Activated CD8-positive, alpha-beta memory T cell treated with anti-CD3 and anti-CD28 coated beads, Interleukin-2, amount 50 U/mL, for 4 hours (primary cell): ENCODE results near the gene CDH5.
"Not testable (repeated sequence)": the region's sequence is repeated elsewhere in the genome, so short reads cannot be mapped to it uniquely, and the experiment has no call there.

ENCODE experiments used
- DNase-seq: peaks from one replicate; pipeline ENCODE4 v3.0.0-alpha.2; 2020

Gene CDH5

GRCh38 chr16:66366433-66367299, at the start of gene CDH5:
Gene CDH5, plus strand, starts transcription at chr16:66366691. Its CDS starts 12,647 bp downstream, at chr16:66379338.
- DNase-seq = no peak

- no peak for DNase-seq
Observed at GRCh38 chr16:66318505-66318904, 48.0 kb upstream of the CDH5 start.

- DNase-seq = no peak
Observed at GRCh38 chr16:66320774-66321173, 45.7 kb upstream of the CDH5 start.

DNA sequence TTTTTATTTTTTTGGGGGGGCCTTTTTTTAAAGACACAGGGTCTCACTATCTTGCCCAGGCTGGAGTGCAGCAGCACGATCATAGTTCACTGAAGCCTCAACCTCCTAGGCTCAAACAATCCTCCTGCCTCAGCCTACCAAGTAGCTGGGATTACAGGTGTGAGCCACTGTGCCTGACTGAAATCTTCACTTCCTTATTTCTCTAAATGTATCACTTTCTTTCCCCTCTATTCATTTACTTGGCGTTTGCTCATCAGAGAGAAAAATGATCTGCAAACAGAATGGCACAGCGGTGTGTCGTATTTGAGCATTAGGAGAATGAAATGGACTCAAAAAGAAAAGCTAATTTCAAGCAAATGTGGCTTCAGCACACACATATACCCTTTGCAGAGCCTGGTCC, 44.3 kb upstream of the CDH5 start:
- DNase-seq = no peak

- DNase-seq = no peak
Observed at GRCh38 chr16:66324815-66325515, 41.5 kb upstream of the CDH5 start.

DNA sequence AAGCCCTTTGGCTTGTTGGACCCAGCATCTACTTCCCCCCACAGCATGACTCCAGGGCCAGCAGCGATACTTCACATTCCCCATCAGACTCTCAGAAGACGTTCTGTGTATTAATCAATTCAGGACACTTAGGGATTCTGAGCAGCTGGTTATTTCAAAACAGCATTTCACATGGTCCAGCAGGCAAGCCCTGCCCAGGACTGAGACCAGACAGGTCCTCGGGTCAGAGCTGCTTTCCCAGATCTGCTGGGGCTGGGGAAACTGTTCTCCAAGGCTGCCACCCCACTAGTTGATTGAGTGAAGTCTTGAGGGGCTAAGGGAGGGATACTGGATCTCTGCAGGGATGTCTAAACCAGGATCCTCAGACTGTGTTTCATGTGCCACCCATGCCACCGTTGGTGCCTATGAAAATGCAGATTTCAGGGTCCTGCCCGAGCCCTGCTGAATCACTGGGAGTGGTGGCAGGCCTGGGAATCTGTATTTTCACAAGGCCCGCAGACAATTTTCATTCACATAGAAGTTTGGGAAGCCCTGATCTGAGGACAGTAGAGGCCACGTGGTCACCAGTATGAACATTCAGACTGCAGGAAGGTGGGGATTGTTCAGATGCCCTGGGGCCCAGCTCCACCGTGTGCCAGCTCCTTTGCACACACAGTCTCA, 40.6 kb upstream of the CDH5 start:
- DNase-seq = no peak

DNA sequence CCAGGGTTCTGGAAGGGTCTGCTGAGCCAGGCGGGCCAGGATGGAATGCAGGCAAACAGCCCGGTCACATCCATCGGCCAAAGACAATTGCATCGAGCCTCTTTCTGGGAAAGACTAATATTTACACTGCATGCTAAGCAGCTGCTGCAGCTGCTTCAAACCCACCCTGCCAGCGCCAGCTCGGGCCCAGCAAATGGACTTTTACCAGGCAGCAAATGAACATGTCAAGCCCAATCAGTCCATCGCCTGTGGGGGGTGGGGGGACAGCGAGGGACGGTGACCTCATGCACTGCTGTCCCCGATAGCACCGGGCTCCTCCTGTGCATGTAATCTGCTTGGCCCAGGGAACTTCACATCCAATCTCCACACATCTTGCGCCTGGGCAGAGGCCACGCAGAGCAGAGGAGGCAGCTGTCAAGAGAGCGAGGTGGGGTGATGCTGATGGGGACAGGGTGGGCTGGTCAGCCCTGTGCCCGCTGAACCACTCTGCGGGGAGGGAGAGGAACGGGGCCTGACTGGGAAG, 39.4 kb upstream of the CDH5 start:
- no peak for DNase-seq

DNA sequence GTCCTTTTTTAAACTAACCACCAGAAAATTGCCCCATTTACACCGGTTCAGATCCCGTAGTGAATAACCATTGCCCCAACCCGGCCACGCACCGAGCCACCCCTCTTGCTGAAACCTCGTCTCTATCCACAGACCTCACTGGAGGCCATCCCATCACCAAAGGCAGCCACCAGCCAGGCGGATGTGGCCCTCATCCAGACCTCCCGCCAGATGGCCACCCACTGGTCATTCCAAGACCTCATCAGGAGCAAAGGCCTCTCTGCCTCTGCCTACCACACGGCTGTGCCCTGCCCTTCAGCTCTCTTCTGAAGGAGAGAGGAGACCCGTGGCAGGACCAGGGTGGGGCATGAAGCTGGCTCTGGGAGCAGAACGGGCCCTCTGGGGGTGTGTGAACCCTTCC, 38.2 kb upstream of the CDH5 start:
- no peak for DNase-seq

DNA sequence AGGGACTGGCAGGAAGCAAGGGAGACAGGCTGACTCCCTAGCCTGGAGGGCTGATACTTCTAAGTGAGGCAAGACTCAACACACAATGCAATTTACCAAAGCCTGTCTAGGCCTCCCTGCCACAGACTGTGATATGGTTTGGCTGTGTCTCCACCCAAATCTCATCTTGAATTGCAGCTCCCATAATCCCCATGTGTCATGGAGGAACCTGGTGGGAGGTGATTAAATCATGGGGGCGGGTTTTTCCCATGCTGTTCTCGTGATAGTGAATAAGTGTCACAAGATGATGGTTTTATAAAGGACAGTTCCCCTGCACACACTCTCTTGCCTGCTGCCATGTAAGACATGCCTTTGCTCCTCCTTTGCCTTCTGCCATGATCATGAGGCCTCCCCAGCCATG, 35.0 kb upstream of the CDH5 start:
- not testable (repeated sequence) for DNase-seq

DNA sequence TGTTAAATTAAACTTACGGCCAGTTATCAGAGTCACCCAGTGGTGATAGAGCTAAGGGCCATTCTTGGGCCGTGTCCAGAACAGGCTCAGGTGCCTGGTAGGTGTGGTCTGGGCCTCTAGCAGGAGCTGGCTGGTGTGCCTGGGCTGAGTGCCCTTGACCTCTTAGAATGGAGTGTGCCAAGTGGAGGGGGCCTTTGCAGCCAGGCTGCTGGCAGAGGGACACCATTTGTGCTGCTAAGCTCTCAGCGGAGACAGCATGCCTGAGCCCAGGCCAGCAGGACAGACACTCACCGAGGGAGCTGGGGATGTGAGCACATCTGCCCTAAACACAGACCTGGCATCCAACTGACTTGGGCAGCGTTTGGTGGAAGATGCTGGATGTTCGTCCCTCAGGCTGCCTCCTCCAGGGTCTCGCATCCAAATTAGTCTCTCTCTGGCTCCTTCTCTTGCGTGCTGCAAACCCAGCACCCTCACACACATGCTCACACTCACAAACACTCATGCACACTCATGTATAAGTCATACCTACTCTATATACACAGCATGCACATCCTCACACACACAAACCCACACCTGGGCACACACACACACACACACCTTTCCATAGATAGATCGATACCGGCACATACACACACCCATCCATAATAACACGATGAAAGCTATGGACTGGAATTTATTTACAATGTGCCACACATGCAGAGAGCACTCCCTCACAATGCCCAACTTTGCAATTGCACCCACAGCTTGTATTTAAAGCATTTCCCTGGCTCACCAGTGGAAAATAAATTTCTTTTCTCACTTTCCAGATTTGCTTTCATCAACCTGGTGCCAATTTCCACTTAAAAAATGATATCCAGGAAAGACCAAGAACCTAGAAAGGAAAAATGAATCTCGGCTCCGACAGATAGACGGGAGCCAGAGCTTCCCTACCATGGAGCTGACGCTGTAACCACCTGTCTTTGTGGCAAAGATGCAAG, 33.6 kb upstream of the CDH5 start:
- no peak for DNase-seq

- no peak for DNase-seq
Observed at GRCh38 chr16:66334853-66335574, 31.5 kb upstream of the CDH5 start.

DNA sequence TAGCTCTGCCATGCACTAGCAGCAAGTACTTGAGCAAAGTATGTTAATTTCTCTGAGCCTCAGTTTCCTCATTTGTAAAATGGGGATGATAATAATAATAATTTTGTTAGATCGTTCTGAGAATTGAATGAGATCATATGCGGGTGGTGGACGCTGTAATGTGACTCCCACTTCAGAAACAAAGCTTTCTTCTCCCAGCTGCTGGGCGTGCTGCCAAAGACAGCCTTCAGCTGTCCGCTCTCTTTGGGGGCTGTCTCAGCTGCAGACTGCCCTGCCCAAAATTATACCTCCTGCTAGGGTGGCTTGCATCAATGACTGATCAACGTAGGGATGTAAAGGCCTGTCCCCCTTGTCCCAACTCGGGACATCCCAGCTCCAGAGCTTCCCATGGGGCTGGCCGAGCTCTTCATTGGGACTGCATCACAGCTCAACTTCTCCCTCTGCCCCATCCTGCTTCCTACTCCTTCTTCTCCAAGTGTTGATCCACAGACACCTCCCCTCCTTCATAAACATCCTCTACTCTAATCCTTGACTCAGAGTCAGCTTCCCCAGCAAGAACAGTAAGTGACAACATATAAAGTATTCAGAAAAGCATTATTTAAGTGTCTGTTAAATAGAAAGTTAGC, 30.7 kb upstream of the CDH5 start:
- DNase-seq = no peak

DNA sequence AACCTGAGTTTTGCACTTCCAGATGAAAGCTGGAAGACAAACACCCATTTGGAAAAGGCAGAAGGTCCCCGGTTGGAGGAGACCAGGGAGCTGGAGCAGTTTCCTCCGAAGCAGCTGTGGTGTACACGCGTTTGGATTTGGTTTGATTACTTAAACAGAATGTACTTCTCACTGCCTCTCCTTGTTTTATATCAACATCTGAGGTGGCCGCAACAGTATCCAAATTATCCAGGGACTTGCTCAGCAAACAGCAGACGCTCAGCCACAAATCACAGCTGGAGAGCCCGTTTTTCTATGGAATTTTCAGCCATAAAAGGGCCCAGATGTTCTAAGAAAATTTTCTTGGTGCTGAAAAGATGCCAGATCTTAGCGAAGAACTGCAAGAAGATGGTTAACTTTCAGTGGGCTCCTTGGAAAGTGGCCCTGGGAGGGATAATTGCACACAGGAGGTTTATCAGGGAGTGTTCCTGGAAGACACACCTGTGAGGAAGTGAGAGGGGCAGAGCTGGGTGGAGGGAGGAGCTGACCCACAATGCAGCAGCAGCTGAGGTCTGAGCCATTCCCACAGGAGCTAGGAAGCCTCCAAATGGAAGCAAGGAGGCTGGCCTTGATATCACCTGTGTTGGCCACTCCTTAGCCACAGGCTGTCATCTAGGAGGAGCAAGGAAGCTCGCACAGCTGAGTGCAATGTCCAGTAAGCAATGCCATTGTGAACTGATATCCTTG, 28.9 kb upstream of the CDH5 start:
- no peak for DNase-seq

GRCh38 chr16:66342294-66342900, 24.1 kb upstream of the CDH5 start:
- DNase-seq = no peak

DNA sequence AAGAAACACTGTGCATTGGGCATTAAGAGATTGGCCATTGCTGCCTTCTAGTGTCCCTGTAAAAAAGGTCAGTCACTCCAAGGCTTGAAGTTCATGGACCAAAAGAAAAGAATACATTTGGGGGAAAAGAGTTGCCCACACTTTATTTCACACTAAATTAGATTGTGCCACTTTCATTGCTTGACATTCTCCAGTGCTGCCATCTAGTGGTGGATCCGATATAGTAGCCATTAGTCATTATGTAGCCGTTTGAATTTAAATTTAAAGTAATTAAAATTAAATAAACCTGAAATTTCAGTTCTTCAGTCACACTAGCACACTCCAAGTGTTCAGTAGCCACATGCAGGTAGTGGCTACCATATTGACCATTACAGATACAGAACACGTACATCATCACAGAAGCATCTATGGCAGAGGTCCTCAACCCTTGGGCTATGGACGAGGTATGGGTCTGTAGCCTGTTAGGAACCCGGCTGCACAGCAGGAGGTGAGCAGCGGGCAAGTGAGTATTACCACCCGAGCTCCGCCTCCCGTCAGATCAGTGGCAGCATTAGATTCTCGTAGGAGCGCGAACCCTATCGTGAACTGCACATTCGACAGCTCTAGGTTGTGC, 21.9 kb upstream of the CDH5 start:
- DNase-seq = peak; percentile 36

GRCh38 chr16:66346221-66346620, 20.3 kb upstream of the CDH5 start:
- DNase-seq = no peak

GRCh38 chr16:66352304-66352703, 14.2 kb upstream of the CDH5 start:
- no peak for DNase-seq

DNA sequence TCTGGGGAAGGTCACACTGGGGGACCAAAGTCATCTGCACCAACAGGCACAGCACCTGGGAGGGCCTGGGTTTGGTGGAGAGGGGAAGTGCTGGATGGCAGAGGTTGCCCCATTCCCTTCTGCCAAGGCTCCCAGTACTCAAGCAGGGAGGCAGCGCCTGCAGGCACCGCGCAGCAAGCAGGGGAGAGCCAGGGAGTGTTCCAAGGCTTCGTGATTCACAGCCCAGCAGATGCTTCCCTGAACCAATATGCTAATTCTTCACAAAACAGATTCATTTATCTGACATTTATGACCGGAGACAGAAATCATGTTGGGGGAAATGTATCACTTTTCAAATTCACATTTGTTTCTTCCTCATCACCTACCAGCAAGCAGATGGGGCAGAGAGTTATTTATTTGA, 13.4 kb upstream of the CDH5 start:
- no peak for DNase-seq
